K562 (cell line): ENCODE measurements around the gene NEURL1. TPM values are rescaled to one million over a fixed set of nuclear protein-coding genes. Genes with fewer than 3 reads are reported as not detected.
A peak's percentile ranks its signal among the peaks of the same experiment; 100 is the strongest.

Source experiments
- ATAC-seq: fragments of 200-7000 bp; cut with Tn5 transposase; 3 replicates; pipeline ENCODE4 v1.9.1; 2020; ENCODE audit warnings: moderate library complexity
- BruUV-seq: library from RNA; stranded (reverse); fragments of 400-500 nt; replicated peaks from 2 replicates; lab custom pipeline; 2021; lab: Mats Ljungman, UMichigan
- CTCF ChIA-PET: fragments of 300-600 bp; formaldehyde crosslinking; extraction: SDS; loops from one replicate; lab custom pipeline; 2021; ENCODE audit warnings: low intra/inter-chr PET ratio; lab: Yijun Ruan, JAX
- POLR2A ChIA-PET: fragments of 300-600, 350-650 bp; sonication (Branson Sonifier 250); formaldehyde crosslinking; extraction: SDS; loops from one replicate; lab custom pipeline; 2021; ENCODE audit warnings: antibody characterized with exemption, inconsistent platforms; lab: Yijun Ruan, JAX
- DNase-seq, 4 experiments: peaks; one replicate each; pipeline versions ENCODE4 v3.0.0 to v3.0.0-alpha.2; 2011 to 2018; ENCODE audit warnings: low spot score in 3 of 4, mixed read lengths in 3 of 4; ENCODE audit errors: extremely low read depth in 1 of 4
- FAIRE-seq: peaks from 2 replicates; lab custom pipeline; 2011; peaks lifted over from hg19 to GRCh38; lab: Jason Lieb, UNC
- H2AFZ ChIP-seq: 2 replicates; pipeline ENCODE4 v1.6.0; 2011; ENCODE audit warnings: low read depth, low read length, control low read depth, inconsistent platforms
- H3K27ac ChIP-seq: fragments of 200-600 bp; 3 replicates; pipeline ENCODE4 v1.8.0; 2011; ENCODE audit warnings: low read depth, mild to moderate bottlenecking, control low read depth, inconsistent platforms, low read length, moderate library complexity, mixed read lengths; ENCODE audit errors: extremely low read depth
- H3K27me3 ChIP-seq, 2 experiments: fragments of 300-600 bp in 1 of 2; 2 replicates in 1 of 2; 3 replicates in 1 of 2; pipeline versions ENCODE4 v1.6.0 to v1.8.0; 2011; ENCODE audit warnings: inconsistent platforms in 2 of 2, low read length in 2 of 2, mild to moderate bottlenecking in 1 of 2, mixed read lengths in 1 of 2, moderate library complexity in 1 of 2; ENCODE audit not compliant: control insufficient read depth in 2 of 2, insufficient read depth in 2 of 2
- H3K36me3 ChIP-seq: fragments of 300-600 bp; 3 replicates; pipeline ENCODE4 v1.8.0; 2011; ENCODE audit warnings: mild to moderate bottlenecking, low read length, inconsistent platforms; ENCODE audit not compliant: control insufficient read depth, insufficient read depth
- H3K4me1 ChIP-seq, 2 experiments: fragments of 200-600 bp in 1 of 2; replicated peaks in 1 of 2; 2 replicates in 1 of 2; 3 replicates in 1 of 2; pipeline versions ENCODE4 v1.5.1 to v1.8.0; 2011; ENCODE audit warnings: inconsistent platforms in 2 of 2, low read length in 2 of 2, mild to moderate bottlenecking in 1 of 2, mixed read lengths in 1 of 2, moderate library complexity in 1 of 2; ENCODE audit not compliant: control insufficient read depth in 2 of 2, insufficient read depth in 2 of 2
- H3K4me2 ChIP-seq: 2 replicates; pipeline ENCODE4 v1.6.1; 2011; ENCODE audit warnings: low read length, control low read depth, inconsistent platforms, mixed read lengths; ENCODE audit not compliant: insufficient read depth
- H3K4me3 ChIP-seq: fragments of 200-600 bp; sonication (generic), shearing (Covaris generic); 2 replicates; pipeline ENCODE4 v1.5.1; 2016; ENCODE audit warnings: control low read depth, inconsistent platforms
- H3K79me2 ChIP-seq: fragments of 200-600 bp; 3 replicates; pipeline ENCODE4 v1.8.0; 2011; ENCODE audit warnings: low read length, inconsistent platforms; ENCODE audit not compliant: control insufficient read depth, insufficient read depth
- H3K9ac ChIP-seq, 2 experiments: 2 replicates each; pipeline versions ENCODE4 v1.6.0 to v1.6.1; 2011; ENCODE audit warnings: low read depth in 2 of 2, low read length in 2 of 2, control low read depth in 1 of 2, inconsistent platforms in 1 of 2, mild to moderate bottlenecking in 1 of 2, mixed read lengths in 1 of 2; ENCODE audit not compliant: insufficient read depth in 1 of 2
- H3K9me1 ChIP-seq: one replicate; pipeline ENCODE4 v1.6.0; 2011; ENCODE audit warnings: inconsistent platforms, mild to moderate bottlenecking, low read length, moderate library complexity; ENCODE audit not compliant: control insufficient read depth, insufficient read depth
- H3K9me3 ChIP-seq: replicated peaks from 2 replicates; pipeline ENCODE4 v1.5.1; 2011; ENCODE audit warnings: low read depth, low read length, inconsistent platforms; ENCODE audit not compliant: control insufficient read depth, insufficient read depth
- H4K20me1 ChIP-seq: replicated peaks from 2 replicates; pipeline ENCODE4 v1.6.1; 2011; ENCODE audit warnings: low read length, inconsistent platforms, mixed read lengths; ENCODE audit not compliant: control insufficient read depth, insufficient read depth
- HLTF ChIP-seq: fragments of 450-650 bp; IDR thresholded peaks from 2 replicates; pipeline ENCODE4 v1.6.1; 2016
- PPARD ChIP-seq: fragments of 250-450 bp; sonication (Bioruptor Pico); IDR thresholded peaks from 2 replicates; pipeline ENCODE4 v1.8.0; 2022; ENCODE audit warnings: inconsistent platforms, mild to moderate bottlenecking, moderate library complexity
- WGBS: fragments of 100-300 bp; shearing (Covaris generic); methylation state at CpG from one replicate; pipeline ENCODE4 v1.1.6; 2016; ENCODE audit warnings: low coverage, mixed read lengths; ENCODE audit not compliant: insufficient coverage; ENCODE audit errors: missing lambda C conversion rate; 5-methylcytosine and 5-hydroxymethylcytosine counted together
- in situ Hi-C: fragments of 300-500 bp; cut with MboI; formaldehyde crosslinking; loops from 4 replicates; pipeline ENCODE4 v1.15.0; 2018; ENCODE audit warnings: inconsistent platforms, mixed read lengths
- intact Hi-C: fragments of 100-400 bp; cut with micrococcal nuclease; formaldehyde crosslinking; loops from 2 replicates; pipeline ENCODE4 v1.14.2; 2022
- polyA plus RNA-seq, 8 experiments: library from polyadenylated mRNA; depleted of rRNA in 4 of 8; stranded (reverse) in 5 of 8; unstranded in 3 of 8; fragments of >200 nt; fragmentation: Nextera tagmentation in 2 of 8; fragmentation: Illumina TruSeq in 1 of 8; extraction: Ambion mirVana in 2 of 8; extraction: Trizol in 1 of 8; gene quantifications; 2 replicates each; pipeline versions ENCODE4 v1.2.1 to v1.2.3, GENCODE V29; 2011 to 2014; ENCODE audit warnings: inconsistent platforms in 1 of 8, missing spikeins in 1 of 8
- total RNA-seq, 7 experiments: library from RNA; depleted of rRNA in 6 of 7; stranded (reverse); fragments of >200 nt in 6 of 7; fragmentation: Illumina TruSeq in 2 of 7; extraction: Trizol in 2 of 7; gene quantifications; 2 replicates each; pipeline versions ENCODE4 v1.2.1 to v1.2.3, GENCODE V29; 2011 to 2021; ENCODE audit warnings: low replicate concordance in 1 of 7
- TF ChIP-seq, protein P1 (sequence below): sonication (generic); formaldehyde crosslinking; IDR thresholded peaks from 2 replicates; pipeline ENCODE4 v1.8.0; 2022; ENCODE audit warnings: missing genetic modification reagents, mild to moderate bottlenecking, moderate library complexity, borderline replicate concordance
- TF ChIP-seq, protein P2 (sequence below): fragments of 450-650 bp; IDR thresholded peaks from 2 replicates; pipeline ENCODE4 v1.6.1; 2016

NEURL1 gene
- total and polyA plus RNA-seq, 9 of the 15 experiments (the other 6 are each of a cell fraction or from before 2014, with no cell fraction given), result 0.01 to 0.45 (median 0.16) TPM; not detected in 5

DNA sequence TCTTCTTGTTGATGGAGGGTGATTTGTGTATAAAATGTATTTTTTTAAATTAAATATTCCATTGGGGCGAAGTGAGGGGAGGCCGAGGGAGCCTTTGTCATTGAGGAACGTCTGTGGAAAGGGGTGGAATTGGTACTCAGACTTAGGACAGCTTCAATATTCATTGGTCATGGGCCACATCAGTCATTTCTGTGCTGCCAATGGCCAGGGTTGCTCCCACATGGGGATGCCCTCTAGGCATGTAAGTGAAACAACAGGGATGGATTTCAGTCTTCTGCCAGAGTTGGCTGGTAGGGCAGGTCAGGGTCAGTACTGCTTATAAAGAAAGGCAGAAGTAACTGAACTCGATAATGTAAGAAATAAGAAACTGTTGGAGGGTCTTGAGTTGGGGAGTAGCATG is 47.2 kb downstream of the NEURL1 start:
- H3K27me3 ChIP-seq, result peaks cover 0 to 40% of the 10 kb centered on the region in 2 experiments; a peak in 2 of 5 replicates
- FAIRE-seq (no peak), ATAC-seq (no peak), DNase-seq (no peak)
- CTCF ChIA-PET, result no interaction called here
- 2% methylated on average over 4 of the region's 4 CpGs for WGBS
- H3K4me2 ChIP-seq, result no peak overlapping the region
- H4K20me1 ChIP-seq, result no peaks in the 10 kb centered on the region
- no peaks in the 10 kb centered on the region for H3K36me3 ChIP-seq
- H3K9me3 ChIP-seq, result no peaks in the 10 kb centered on the region
- in situ Hi-C loops, result no loop called here
- no peaks in the 10 kb centered on the region for H3K79me2 ChIP-seq
- no peak overlapping the region for H3K9ac ChIP-seq
- intact Hi-C loops, result loop anchor here (5.0 kb wide), 1 partner anchor 38 kb away; no protein-coding TSS in a partner anchor
- POLR2A ChIA-PET, result no interaction called here
- TF ChIP-seq PPARD (CRISPR knock-in tag), result no peak
- no peak for TF ChIP-seq HLTF
- TF ChIP-seq, protein P1, sequence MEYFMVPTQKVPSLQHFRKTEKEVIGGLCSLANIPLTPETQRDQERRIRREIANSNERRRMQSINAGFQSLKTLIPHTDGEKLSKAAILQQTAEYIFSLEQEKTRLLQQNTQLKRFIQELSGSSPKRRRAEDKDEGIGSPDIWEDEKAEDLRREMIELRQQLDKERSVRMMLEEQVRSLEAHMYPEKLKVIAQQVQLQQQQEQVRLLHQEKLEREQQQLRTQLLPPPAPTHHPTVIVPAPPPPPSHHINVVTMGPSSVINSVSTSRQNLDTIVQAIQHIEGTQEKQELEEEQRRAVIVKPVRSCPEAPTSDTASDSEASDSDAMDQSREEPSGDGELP (CRISPR knock-in tag), result no peak
- TF ChIP-seq, protein P2, sequence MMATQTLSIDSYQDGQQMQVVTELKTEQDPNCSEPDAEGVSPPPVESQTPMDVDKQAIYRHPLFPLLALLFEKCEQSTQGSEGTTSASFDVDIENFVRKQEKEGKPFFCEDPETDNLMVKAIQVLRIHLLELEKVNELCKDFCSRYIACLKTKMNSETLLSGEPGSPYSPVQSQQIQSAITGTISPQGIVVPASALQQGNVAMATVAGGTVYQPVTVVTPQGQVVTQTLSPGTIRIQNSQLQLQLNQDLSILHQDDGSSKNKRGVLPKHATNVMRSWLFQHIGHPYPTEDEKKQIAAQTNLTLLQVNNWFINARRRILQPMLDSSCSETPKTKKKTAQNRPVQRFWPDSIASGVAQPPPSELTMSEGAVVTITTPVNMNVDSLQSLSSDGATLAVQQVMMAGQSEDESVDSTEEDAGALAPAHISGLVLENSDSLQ, result peak; percentile 65
- H2AFZ ChIP-seq, result no peak overlapping the region
- peaks cover 0 to 5% of the 10 kb centered on the region in 2 experiments; a peak in 1 of 5 replicates for H3K4me1 ChIP-seq
- H3K4me3 ChIP-seq, result no peak overlapping the region
- no peaks in the 10 kb centered on the region for H3K9me1 ChIP-seq
- no peak overlapping the region for H3K27ac ChIP-seq
- no TSS peak for BruUV-seq
